Activated CD4-positive, alpha-beta T cell treated with anti-CD3 and anti-CD28 coated beads, Interleukin-2, Interleukin-6, amounts not matched to agents 100 ng/mL and 50 ng/mL, durations not matched to agents 16 hours and 8 hours (primary cell): ENCODE data around the gene EPS8L3.
"Not testable (repeated sequence)": the region's sequence is repeated elsewhere in the genome, so short reads cannot be mapped to it uniquely, and the experiment has no call there.

Source experiments
- DNase-seq: peaks from one replicate; pipeline ENCODE4 v3.0.0-alpha.2; 2020

The EPS8L3 gene

GRCh38 chr1:109777980-109778625 lies 14.4 kb upstream of the EPS8L3 start:
- DNase-seq = no peak

- no peak for DNase-seq
These were observed 13.7 kb upstream of the EPS8L3 start for GRCh38 chr1:109777436-109777835.

DNA sequence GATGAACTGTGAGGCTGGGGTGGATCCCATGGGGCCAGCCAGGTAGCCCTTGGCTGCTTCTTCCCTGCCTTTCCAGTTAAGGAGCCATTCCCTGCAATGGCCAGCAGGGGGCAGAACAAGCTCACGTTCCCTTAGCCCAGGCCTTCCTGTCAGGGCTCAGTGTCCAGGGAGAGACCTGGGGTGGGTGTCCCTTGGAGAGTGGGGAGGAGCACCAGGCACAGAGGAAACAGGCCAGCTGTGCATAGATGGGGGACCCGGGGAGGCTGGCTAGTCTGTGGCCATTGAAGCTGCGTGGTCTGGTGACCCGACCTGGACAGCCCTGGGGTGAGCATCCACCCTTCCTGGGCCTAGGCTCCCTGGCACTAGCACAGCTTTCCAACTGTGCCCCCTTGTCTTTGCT lies 13.2 kb upstream of the EPS8L3 start:
- DNase-seq = peak; percentile 87

DNA sequence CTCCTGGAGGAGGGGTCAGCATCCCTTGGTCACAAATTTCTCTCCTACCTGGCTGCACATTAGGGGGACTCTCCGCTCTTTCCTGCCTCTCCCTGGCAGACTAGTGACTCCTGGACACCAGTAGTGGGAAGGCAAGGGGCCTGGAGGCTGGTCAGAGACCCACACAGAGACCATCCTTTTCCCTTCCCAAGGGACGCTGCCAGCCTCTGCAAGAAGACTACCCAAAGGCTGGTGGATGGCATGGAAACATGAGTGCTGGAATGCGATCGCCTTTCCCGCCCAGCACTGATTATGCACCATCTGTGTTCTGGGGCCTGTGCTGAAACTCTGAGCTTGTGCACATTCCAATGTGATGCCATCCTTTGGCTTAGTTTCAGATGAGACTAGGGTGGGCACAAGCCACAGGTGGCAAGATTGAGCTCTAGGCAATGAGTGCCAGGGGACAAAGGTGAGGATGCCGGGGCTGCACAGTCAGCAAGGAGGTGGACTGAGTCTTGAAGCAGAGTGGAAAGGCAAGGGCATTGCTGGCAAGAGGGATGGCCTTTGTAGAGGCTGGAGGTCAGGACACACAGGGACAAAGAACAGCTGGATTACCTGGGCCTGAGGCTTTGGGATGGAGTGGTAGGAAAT lies 12.6 kb upstream of the EPS8L3 start:
- DNase-seq = no peak

DNA sequence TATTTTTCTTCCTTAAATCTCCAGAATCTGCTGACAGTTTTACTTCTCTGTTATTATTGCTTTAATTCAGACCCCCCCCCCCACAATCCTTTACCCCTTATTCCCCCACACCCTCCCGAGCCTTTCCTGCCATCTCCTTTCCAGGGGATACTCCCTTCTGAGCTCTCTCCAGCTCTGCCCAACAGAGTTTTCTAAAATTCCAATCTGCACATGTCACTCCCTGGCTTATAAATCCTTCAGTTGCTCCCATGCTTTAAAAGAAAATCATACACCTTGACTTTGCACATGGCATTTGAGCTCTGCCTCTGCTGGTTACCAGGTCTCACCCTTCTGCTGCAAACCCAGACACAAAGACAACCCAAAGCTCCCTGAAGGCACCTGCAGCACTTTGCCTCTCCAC lies 11.7 kb upstream of the EPS8L3 start:
- DNase-seq = no peak

DNA sequence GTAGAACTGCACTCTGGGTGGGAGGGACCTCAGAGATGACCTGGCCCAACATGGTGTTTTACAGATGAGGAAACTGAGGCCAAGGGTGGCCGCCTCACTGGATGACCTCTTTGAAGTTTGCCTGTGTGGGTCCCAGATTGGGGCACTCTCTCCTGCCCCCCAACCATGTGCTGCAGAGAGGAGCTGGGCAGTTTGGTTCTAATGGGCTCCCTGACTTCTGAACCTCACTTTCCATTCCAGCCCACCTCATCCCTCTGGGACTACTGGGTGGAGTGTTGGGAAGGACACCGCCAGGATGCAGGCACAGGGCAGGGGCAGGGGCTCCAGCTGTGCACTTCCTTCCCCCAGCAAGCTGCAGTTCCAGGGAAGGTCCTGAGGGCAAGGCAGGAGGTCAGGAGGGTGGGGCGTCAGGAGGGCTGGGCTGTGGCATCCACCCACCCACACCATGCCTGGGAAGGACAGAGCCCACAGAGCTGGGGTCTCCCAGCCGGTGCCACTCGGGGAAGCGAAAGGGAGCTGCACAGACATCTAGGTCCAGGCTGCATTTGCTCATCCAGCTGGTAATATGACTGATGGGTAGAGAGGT lies 10.3 kb upstream of the EPS8L3 start:
- DNase-seq = no peak

DNA sequence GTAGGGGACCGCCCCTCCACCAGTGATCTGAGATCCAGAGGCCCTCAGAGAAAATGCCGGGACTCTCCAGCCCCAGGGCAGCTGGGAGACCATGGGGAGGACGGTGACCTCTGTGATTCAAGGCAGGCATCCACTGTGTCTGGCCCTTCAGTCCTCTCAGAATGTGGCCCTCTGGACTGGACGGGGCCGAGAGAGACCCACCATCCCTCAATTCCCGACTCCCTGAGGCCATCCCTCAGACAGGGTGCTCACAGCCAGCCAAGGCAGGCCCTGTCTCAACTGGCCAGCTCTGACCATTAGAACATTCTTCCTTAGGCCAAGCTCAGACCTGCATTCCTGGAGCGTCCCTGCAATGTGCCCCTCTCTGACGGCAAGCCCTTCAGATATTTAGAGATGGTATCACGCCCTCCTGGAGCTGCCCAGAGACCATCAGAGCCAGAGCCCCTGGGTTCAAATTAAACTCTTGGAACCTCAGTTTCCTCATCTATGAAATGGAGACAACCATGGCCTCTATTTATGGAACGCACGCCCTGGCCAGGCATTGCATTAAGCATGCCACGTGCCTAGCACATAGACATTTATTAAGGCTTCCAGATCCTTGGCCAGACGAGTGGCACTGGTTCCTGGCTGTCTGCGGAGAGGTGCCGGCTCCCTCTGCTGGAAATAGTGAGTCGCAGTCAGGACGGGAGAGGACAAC lies 9.6 kb upstream of the EPS8L3 start:
- DNase-seq = peak; percentile 81

- DNase-seq = no peak
These were observed 9.0 kb upstream of the EPS8L3 start for GRCh38 chr1:109772658-109773202.

GRCh38 chr1:109771712-109772657 lies 8.3 kb upstream of the EPS8L3 start:
- DNase-seq = no peak

DNA sequence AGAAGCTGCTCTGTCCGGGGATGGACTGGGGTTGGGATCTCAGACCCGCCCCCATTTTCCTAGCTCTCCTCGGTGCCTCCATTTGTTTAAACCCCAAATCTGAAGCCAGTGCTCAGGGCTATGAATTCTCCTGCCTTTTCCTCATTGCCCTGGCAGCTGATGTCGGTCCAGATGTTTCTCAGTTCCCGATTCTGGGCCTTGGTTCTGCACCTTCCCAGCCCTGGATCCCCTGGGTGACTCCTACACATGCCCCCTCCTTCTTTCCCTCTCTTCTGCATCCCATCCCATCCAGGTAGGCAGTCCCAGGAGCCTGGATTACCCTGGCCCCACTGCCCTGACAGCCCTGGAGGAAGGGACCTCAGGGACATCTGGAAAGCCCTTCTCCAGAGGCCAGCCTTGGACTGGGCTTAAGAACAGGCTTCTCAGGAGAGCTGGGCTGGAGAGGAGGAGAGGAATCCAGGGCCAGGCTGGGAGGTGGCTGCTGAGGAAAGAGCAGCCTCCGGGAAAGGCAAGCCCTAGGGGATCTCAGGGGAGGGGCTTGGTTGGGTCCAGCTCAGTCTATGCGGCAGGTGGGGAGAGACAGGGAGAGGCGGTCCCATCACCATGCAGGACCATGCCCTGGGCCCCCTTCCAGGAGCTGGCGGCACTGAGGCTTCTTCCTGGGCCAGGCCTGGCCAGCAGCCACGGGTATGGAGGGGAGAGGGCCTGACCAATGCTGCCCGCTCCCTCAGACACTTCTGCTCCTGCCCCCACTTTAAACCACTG lies 6.8 kb upstream of the EPS8L3 start:
- DNase-seq = no peak

DNA sequence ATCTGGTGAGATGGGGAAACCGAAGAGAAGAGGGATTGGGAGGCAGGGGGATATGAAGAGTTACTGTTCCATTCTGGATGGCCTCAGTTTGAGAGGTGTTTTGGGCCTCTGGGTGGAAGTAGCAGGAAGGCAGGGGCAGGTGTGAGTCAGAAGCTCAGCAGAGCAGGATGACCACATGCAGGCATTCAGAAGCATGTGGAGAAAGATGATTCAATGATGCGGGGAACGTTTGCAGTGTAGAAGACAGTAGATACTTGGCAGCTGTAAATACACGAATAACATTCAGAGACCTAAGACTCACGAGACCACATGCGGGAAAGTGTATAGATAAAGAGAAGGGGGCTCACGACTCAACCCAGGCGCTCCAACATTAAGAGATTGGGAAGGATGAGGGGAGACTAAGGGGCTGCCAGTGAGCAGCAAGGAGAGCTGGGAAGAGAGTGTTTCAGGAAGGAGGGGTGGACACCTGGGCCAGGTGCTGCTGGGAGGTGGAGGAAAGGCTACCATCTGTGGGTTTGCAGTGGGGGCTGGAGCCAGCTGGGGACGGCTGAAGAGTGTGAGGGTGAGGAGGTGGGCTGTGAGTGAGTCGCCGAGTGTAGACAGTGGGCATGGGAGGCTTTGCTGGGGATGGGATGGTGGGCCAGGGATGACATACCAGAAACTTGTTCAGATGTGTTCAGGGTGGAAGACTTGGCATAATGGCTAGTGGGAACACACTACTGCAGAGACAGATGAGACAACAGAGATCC lies 5.8 kb upstream of the EPS8L3 start:
- DNase-seq = no peak

- no peak for DNase-seq
These were observed 5.1 kb upstream of the EPS8L3 start for GRCh38 chr1:109768820-109769219.

GRCh38 chr1:109768335-109768650 lies 4.6 kb upstream of the EPS8L3 start:
- no peak for DNase-seq

DNA sequence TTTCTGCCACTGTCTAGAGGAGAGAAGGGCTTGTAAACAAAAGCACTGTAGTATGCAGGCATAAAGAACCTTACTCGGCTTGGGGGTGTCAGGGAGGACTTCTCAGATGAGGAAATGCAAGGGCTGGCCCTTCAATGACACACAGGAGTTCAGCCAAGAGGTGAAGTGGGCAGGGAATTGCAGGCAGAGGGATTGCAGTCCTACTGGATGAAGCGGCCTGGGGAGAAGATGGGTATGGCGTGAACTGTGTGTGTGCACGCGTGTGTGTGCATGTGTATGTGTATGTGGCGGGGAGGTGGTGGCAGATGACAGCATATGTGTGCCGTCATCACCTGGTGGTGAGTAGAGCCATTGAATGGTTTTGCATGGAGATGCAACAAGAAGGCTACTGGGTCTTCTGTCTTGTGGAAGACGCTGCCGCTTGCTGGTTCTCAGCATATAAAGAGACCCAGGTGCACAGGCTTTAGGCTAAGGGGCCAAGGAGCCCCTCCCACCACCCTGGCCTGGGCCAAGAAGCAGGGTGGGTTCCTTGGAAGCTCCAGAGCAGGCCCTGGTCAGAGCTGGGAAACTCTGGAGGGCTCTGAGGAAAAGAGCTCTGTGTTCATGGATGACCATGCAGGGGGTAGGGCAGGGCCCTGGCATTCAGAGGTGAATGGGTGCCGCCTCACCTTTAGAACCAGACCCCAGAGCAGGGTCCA lies 4.1 kb upstream of the EPS8L3 start:
- DNase-seq = no peak

DNA sequence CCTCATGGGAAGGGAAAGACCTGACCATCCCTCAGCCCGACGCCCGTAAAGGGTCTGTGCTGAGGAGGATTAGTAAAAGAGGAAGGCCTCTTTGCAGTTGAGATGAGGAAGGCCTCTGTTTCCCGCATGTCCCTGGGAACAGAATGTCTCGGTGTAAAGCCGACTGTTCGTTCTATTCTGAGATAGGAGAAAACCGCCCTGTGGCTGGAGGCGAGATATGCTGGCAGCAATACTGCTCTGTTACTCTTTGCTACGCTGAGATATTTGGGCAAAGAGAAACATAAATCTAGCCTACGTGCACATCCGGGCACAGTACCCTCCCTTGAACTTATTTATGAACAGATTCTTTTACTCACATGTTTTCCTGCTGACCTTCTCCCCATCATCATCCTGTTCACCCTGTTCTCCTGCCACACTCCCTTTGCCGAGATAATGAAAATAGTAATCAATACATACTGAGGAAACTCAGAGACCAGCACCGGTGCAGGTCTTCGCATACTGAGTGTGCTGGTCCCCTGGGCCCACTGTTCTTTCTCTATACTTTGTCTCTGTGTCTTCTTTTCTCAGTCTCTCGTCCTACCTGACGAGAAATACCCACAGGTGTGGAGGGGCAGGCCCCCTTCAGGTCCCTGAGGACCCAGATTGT lies 3.4 kb upstream of the EPS8L3 start:
- DNase-seq = not testable (repeated sequence)

- no peak for DNase-seq
These were observed 2.3 kb upstream of the EPS8L3 start for GRCh38 chr1:109765896-109766615.

GRCh38 chr1:109765483-109765815 lies 1.7 kb upstream of the EPS8L3 start:
- no peak for DNase-seq

DNA sequence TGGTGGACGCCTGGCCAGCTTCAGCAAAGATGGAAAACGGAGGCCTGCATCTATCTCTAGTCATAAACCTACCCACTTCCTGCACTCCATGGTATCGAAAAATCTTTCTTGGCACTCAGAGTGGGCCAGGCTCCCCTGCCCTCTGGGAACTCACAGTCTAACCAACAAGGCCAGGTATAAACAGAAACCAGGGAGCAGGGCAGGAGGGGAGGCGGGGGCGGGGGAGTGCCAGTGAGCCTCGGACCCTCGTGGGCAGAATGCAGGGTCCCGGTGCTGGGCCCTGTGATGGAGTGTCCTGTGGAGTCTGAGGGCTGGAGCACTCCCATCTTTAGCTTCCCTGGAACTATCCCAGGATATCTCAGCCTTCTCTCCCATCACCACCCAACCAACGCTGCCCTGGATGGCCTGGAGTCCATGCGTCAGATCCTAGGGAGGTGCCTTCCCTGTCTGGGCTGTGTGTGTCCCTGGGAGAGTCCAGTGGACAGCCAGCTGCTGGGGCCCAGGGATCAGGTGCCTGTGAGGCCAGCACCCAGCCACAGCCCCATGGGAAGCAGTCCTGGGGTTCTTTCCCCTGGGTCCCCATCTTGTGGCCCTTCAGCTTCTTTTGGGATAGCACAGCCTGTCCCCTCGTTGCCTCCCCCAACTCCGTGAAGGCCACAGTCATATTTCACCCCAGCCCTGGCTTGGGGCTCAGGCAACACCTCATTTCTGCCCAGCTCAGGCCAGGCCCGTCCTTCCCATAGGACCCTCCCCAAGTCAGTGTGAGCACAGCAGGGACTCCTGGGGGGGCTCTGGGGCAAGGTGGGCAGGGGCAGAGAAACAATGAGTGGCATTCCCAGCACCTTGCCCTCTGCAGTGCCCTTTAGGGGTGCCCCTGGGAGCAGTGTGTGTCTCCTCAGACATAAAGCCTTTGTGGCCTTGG lies 1.1 kb upstream of the EPS8L3 start:
- no peak for DNase-seq
